Lung microvascular endothelial cell (primary cell): ENCODE data around the gene CCDC63. TPM values are rescaled to one million over a fixed set of nuclear protein-coding genes. Genes with fewer than 3 reads are reported as not detected.

Experiments used
- DNase-seq, 2 donors: peaks; one replicate each; pipeline versions ENCODE4 v3.0.0 to v3.0.0-alpha.2; 2010; ENCODE audit warnings: low read depth in 2 of 2
- total RNA-seq: library from RNA; depleted of rRNA; stranded (reverse); fragments of >200 nt; gene quantifications from 2 replicates; pipeline ENCODE4 v1.2.1, GENCODE V29; 2014

Gene CCDC63
- total RNA-seq, 1 donor from 2014 or later, result not detected

- DNase-seq, result no peak
These were observed 36.5 kb downstream of the CCDC63 start for GRCh38 chr12:110883251-110883650.

DNA sequence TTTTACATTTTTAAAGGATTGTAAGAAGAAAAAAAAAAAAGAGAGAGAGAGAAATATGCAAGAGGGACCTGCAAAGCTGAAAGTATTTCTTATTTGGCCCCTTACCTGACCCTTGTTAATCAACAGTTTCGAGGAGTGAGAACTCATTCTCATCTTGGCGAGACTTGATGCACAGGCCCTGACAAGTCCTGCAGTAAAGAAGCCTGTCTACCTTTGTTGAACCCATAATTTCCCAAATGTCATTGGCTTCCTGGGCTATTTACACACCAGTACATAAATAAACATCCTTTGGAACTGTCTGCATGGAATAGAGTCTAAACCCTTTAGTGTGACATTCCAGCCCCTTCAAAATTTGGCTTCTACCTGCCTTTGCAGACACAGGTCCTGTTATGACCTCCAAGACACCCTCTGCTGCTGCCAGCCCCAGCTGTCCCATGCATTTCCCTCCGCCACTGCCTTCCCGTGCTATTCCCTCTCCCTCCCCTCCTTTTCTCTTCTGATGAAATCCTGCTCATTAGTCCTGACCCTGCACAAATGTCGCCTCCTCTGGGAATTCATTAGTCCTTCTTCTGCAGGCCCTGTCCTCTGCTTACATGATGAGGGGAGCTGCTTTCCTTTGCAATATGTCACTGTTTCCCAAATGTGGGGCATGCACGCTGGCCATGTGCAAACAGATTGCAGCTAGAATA lies 38.5 kb downstream of the CCDC63 start:
- DNase-seq, result no peak

DNA sequence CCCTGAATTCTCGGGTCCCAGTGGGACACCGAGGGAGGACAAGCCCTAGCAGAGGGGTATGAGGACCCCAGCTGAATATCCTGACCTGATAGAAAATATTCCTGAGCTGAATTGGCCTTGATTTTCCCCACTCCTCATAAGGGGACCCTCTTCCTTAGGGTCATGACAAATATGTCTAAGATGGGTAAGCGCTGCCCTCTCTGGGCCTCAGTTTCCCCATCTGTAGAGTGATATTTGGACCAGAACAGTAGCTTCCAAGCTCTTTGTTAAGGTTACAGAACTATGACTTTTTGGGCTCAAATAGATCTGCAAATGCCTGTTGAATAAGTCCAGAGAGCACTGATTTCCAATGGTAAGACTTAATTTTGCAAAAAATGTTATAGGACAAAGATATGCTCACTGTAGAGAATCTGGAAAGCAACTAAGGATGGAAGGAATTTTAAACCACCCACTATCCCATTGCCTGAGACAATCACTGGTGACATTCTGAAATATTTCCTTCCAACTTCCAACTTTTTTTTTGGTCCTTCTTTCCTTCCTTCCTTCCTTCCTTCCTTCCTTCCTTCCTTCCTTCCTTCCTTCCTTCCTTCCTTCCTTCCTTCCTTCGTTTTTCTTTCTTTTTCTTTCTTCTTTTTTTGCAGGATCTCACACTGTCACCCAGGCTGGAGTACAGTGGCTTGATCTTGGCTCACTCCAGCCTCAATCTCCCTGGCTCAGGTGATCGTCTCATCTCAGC lies 41.6 kb downstream of the CCDC63 start:
- no peak for DNase-seq

DNA sequence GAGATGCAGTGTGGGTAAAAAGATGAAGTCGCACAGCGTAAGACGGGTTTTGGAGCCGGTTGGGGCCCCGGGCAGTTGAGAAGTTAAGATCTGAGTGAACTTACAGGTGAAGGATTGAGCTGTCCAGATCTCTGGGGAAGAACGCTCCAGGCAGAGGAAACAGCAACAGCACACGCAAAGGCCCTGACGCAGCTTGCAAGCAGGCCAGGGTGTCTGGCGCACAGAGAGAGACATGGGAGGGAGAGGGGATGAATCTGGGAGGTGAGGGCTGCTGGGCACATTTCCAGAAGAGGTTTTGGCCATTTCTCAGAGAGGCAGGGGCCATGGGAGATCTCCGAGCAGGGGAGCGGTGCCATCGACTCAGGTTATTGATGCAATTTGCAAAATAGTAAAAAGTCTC lies 42.6 kb downstream of the CCDC63 start:
- no peak for DNase-seq

DNA sequence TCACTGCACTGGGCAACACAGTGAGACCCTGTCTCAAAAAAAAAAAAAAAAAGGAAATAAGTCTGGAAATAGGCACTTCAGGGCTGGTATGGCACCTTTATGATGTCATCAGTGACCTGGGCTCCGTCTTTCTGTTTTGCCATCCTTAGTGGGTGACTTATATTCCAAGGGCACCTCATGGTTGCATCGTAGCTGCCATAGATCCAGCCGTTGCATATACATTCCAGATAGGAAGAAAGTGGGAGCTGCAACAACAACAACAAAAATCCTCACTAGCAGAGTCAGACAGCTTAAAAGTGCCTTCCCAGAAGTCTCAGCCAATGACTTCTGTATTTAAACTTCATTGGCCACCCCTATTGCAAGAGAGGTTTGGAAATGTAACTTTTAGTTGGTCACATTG lies 47.2 kb downstream of the CCDC63 start:
- no peak for DNase-seq

DNA sequence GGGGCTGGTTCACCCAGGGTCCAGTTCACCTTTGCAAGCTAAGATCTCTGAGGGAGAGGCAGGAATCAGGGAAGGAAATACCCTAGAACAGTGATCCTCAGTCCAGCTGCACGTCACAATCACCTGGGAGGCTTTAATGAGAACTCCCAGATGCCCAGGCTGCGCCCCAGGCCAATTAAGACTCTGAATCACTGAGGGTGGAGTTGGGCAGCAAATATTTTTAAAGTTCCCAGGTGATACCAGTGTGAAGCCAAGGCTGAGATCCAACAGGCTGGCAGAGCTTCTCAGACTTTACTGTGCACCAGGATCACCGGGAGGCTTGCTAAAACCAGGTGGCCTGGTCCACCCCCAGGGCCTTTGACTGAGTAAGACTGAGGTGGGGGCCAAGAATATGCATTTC lies 49.8 kb downstream of the CCDC63 start:
- no peak for DNase-seq

DNA sequence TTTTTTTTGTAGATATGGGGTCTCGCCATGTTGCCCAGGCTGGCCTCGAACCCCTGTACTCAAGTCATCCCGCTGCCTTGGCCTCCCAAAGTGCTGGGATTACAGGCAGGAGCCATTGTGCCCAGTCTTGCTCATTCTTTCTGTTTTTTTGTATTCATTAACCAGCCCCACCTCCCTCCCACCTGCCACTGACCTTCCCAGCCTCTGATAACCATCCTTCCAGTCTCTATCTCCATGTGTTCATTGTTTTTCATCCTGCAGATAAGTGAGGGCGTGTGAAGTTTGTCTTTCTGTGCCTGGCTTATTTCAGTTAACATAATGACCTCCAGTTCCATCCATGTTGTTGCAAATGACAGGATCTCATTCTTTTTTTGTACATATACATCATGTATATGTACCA lies 54.6 kb downstream of the CCDC63 start:
- DNase-seq, result peak in 1 of 2 donors; percentile 29

DNA sequence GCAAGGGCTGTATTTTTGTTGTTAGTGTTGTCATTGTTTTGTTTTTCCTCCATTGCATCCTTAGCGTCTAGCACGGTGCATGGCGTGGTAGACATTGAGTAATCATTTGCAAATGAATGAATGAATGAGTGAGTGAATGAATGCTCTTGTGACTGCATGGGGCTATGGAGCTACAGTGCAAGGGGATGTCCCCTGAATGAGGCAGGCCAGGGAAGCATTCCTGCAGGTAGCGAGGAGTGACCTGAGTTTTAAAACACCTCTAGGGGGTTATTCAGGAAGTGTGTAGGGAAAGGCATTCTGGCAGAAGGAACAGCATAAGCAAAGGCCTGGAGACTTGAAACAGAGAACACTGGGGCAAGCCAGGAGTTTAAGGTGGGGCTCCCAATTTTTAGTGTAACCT lies 56.7 kb downstream of the CCDC63 start:
- no peak for DNase-seq

DNA sequence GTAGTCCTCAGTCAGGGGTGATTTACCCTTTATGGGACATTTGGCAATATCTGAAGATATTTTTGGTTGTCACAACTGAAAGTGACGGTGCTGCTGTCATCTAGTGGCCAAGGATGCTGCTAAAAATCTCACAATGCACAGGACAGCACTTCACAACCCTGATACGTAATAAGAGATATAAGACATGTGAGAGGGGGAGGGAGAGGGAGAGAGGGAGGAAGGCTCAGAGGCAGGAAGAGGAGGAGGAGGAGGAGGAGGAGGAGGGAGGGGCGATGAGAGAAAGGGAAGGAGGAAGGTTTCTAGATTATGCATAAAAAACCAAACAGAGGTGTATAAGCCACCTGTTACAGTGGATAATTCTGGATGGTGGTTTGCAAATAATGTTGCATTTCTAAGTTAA lies 59.3 kb downstream of the CCDC63 start:
- no peak for DNase-seq

DNA sequence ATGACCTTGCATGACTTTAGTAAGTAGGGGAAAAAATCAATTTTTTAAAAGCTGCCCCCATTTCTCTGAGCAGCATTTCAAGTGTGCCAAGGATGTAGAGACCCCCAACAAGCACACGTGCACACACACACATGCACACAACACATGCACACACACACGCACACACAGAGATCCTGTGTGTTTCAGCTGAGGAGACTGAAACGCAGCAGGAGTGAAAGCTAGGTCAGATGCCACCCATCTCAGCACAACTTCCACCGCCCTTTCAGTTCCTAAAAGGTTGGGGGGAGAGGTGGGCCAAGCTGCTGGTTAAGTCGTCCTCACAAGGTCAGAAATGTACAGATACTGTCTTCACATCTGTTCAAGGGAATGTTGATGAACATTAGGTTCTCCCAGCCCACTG lies 59.7 kb downstream of the CCDC63 start:
- no peak for DNase-seq

DNA sequence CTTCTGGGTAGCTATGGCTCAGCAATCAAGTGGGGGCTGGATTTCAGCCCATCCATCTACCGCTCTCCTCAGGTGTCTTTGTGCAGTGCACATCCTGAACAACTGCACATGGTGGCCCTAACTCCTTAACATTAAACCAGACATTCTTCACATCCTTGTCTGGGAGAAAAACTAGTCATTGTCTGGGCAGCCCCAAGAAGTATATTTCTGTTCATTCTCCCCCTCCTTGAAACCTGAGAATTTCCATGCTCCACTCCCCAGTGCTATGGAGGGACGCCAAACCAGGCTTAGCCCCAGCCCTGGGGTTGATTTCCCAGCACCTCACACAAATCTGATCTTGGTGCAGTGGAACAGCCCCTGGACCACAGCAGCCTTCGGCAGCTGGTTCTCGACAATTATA lies 60.2 kb downstream of the CCDC63 start:
- DNase-seq, result no peak

DNA sequence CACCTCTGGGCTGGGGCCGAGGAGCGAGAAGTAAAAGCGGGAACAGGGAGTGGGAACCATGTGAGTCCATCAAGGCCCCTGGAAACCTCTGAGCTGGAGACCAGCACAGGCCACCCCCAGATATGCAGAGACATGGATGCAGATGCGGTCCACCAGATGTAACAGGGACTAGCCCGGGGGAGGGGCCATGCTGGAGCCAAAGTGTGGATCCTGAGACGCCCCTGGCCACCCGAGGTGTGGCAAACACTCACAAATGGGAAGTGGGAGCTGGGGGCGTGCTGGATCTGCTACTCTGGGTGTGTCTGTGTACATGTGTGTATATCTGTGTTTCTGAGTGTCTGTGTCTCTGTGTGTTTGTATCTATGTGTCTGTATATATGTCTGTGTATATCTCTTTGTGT lies 60.8 kb downstream of the CCDC63 start:
- DNase-seq, result no peak

GRCh38 chr12:110908377-110909152 lies 61.8 kb downstream of the CCDC63 start:
- no peak for DNase-seq

GRCh38 chr12:110912263-110912662 lies 65.5 kb downstream of the CCDC63 start:
- no peak for DNase-seq

- no peak for DNase-seq
These were observed 66.6 kb downstream of the CCDC63 start for GRCh38 chr12:110913119-110914056.

DNA sequence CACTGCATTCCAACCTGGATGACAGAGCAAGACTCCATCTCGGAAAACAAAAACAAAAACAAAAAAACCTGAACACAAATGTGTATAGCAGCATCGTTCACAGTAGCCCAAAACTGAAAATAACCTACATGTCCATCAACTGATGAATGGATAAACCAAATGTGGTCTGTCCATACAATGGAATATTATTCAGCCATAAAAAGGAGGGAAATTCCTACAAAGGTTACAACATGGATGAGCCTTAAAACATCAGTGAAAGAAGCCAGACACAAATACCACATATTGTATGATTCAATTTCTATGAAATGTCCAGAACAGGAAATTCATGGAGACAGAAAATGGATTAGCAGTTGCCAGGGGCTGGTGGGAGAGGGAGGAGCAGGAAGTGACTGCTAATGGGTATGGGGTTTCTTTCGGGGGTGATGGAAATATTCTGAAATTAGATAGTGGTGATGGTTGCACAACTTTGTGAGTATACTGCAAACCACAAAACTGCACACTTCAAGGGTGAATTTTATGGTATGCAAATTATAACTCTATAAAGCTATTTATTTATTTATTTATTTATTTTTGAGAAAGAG lies 69.6 kb downstream of the CCDC63 start:
- DNase-seq, result peak; percentile 43 to 56

GRCh38 chr12:110917467-110917866 lies 70.7 kb downstream of the CCDC63 start:
- DNase-seq, result peak; percentile 50 to 66

DNA sequence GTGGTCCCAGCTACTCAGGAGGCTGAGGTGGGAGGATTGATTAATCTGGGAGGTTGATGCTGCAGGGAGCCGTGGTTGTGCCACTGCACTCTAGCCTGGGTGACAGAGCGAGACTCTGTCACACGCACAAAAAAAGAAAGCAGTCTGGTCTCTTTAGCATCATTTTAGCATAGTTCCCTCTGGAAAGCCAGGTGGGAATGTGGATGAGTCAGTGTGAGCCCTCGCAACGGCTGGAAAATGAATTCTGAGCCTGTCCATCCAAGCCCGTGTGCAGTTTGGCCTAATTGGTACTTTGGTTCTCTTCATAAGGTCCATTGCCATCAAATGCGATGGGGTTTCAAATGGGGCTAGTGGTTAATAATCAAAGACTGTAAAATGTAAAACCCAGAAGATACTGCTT lies 71.2 kb downstream of the CCDC63 start:
- DNase-seq, result peak; percentile 12 to 14

- no peak for DNase-seq
These were observed 72.9 kb downstream of the CCDC63 start for GRCh38 chr12:110919720-110920119.

GRCh38 chr12:110920324-110920910 lies 73.6 kb downstream of the CCDC63 start, which contains the start of gene MYL2:
Gene MYL2, minus strand, starts transcription at chr12:110920579. Its CDS starts 50 bp downstream, at chr12:110920529.
- DNase-seq, result no peak
